SK-N-SH treated with all-trans-retinoic acid at 6 μM for 48 hours (cell line): ENCODE measurements around the gene LTBP2.

Source experiments
- ATAC-seq: fragments of 200-7000 bp; cut with Tn5 transposase; 3 replicates; pipeline ENCODE4 v1.9.1; 2020; ENCODE audit warnings: mild to moderate bottlenecking, moderate library complexity
- ARNTL ChIP-seq: fragments of 450-650 bp; formaldehyde crosslinking; IDR thresholded peaks from 2 replicates; pipeline ENCODE4 v1.5.0; 2020; ENCODE audit warnings: low read depth, mild to moderate bottlenecking, moderate library complexity, borderline replicate concordance
- BACH2 ChIP-seq: fragments of 250-450 bp; sonication (Bioruptor Pico); IDR thresholded peaks from 2 replicates; pipeline ENCODE4 v1.9.0; 2021; ENCODE audit warnings: mild to moderate bottlenecking, borderline replicate concordance
- CSDC2 ChIP-seq: fragments of 250-450 bp; sonication (Bioruptor Pico); IDR thresholded peaks from 2 replicates; pipeline ENCODE4 v1.5.0; 2020; ENCODE audit warnings: mild to moderate bottlenecking, moderate library complexity
- ESRRG ChIP-seq: fragments of 250-450 bp; sonication (Bioruptor Pico); IDR thresholded peaks from 2 replicates; pipeline ENCODE4 v1.6.1; 2021; ENCODE audit warnings: mild to moderate bottlenecking
- GLIS3 ChIP-seq: fragments of 250-450 bp; sonication (Bioruptor Pico); IDR thresholded peaks from 2 replicates; pipeline ENCODE4 v1.5.0; 2020; ENCODE audit warnings: mild to moderate bottlenecking, moderate library complexity
- ISL1 ChIP-seq: fragments of 250-450 bp; sonication (Bioruptor Pico); IDR thresholded peaks from 2 replicates; pipeline ENCODE4 v2.1.2; 2022; ENCODE audit warnings: mild to moderate bottlenecking, moderate library complexity
- RARB ChIP-seq: fragments of 250-450 bp; sonication (Bioruptor Pico); IDR thresholded peaks from 2 replicates; pipeline ENCODE4 v1.8.0; 2021; ENCODE audit warnings: mild to moderate bottlenecking, moderate library complexity
- SNAI2 ChIP-seq: fragments of 250-450 bp; sonication (Bioruptor Pico); IDR thresholded peaks from 2 replicates; pipeline ENCODE4 v1.5.0; 2020; ENCODE audit warnings: mild to moderate bottlenecking, moderate library complexity
- TCF4 ChIP-seq: fragments of 250-450 bp; sonication (Bioruptor Pico); IDR thresholded peaks from 2 replicates; pipeline ENCODE4 v1.8.0; 2021; ENCODE audit warnings: mild to moderate bottlenecking, moderate library complexity, borderline replicate concordance
- TOX ChIP-seq: fragments of 250-450 bp; sonication (Bioruptor Pico); IDR thresholded peaks from 2 replicates; pipeline ENCODE4 v1.8.0; 2021; ENCODE audit warnings: mild to moderate bottlenecking, moderate library complexity, borderline replicate concordance
- ZC3H10 ChIP-seq: fragments of 250-450 bp; sonication (Bioruptor Pico); IDR thresholded peaks from 2 replicates; pipeline ENCODE4 v1.5.1; 2021; ENCODE audit warnings: mild to moderate bottlenecking, moderate library complexity
- ZFP3 ChIP-seq: fragments of 250-450 bp; sonication (Bioruptor Pico); IDR thresholded peaks from 2 replicates; pipeline ENCODE4 v1.5.0; 2020; ENCODE audit warnings: mild to moderate bottlenecking, moderate library complexity
- ZFP30 ChIP-seq: fragments of 450-650 bp; formaldehyde crosslinking; IDR thresholded peaks from 2 replicates; pipeline ENCODE4 v1.5.0; 2022; ENCODE audit warnings: mild to moderate bottlenecking, moderate library complexity
- ZNF565 ChIP-seq: fragments of 450-650 bp; formaldehyde crosslinking; conservative IDR thresholded peaks from 2 replicates; pipeline ENCODE4 v1.5.0; 2020; ENCODE audit warnings: low read depth, mild to moderate bottlenecking, moderate library complexity
- ZNF70 ChIP-seq: fragments of 450-650 bp; formaldehyde crosslinking; IDR thresholded peaks from 2 replicates; pipeline ENCODE4 v1.5.0; 2020; ENCODE audit warnings: mild to moderate bottlenecking, moderate library complexity
- ZNF8 ChIP-seq: fragments of 450-650 bp; formaldehyde crosslinking; IDR thresholded peaks from 2 replicates; pipeline ENCODE4 v1.5.0; 2020; ENCODE audit warnings: mild to moderate bottlenecking, moderate library complexity
- TF ChIP-seq, protein P1 (sequence below): fragments of 250-450 bp; sonication (Bioruptor Pico); IDR thresholded peaks from 2 replicates; pipeline ENCODE4 v1.5.1; 2020; ENCODE audit warnings: low read depth, mild to moderate bottlenecking, moderate library complexity
- TF ChIP-seq, protein P2 (sequence below): fragments of 250-450 bp; sonication (Bioruptor Pico); IDR thresholded peaks from 2 replicates; pipeline ENCODE4 v1.8.0; 2020; ENCODE audit warnings: mild to moderate bottlenecking, moderate library complexity, borderline replicate concordance
- TF ChIP-seq, protein P3 (sequence below): fragments of 250-450 bp; sonication (Bioruptor Pico); IDR thresholded peaks from 2 replicates; pipeline ENCODE4 v1.5.1; 2021; ENCODE audit warnings: mild to moderate bottlenecking, moderate library complexity
- TF ChIP-seq, protein P4 (sequence below): fragments of 250-450 bp; sonication (Bioruptor Pico); IDR thresholded peaks from 2 replicates; pipeline ENCODE4 v1.5.0; 2020; ENCODE audit warnings: mild to moderate bottlenecking, moderate library complexity

LTBP2 gene

DNA sequence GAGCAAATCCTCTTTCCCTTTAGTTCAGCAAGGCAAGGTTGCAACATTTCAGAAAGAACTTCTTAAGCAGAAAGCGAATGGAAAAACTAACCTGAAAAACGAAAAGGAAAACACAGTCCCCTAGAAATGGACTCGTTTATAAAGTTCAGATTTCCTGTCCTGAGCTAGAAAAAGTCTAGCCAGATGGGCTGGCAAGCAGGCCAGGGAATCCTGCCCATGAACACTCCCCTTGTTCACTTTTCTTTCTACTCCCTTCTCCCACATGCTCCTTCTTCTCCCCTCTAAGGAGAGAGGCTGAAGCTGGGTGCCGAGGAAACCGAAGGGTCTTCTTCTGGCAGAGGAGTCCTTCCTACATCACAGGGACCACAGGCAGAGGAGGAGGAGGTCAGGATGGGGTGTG lies 27.1 kb downstream of the LTBP2 start (continued):
- TF ChIP-seq, protein P1, sequence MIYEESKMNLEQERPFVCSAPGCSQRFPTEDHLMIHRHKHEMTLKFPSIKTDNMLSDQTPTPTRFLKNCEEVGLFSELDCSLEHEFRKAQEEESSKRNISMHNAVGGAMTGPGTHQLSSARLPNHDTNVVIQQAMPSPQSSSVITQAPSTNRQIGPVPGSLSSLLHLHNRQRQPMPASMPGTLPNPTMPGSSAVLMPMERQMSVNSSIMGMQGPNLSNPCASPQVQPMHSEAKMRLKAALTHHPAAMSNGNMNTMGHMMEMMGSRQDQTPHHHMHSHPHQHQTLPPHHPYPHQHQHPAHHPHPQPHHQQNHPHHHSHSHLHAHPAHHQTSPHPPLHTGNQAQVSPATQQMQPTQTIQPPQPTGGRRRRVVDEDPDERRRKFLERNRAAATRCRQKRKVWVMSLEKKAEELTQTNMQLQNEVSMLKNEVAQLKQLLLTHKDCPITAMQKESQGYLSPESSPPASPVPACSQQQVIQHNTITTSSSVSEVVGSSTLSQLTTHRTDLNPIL (CRISPR knock-in tag) = no peak
- TF ChIP-seq, protein P2, sequence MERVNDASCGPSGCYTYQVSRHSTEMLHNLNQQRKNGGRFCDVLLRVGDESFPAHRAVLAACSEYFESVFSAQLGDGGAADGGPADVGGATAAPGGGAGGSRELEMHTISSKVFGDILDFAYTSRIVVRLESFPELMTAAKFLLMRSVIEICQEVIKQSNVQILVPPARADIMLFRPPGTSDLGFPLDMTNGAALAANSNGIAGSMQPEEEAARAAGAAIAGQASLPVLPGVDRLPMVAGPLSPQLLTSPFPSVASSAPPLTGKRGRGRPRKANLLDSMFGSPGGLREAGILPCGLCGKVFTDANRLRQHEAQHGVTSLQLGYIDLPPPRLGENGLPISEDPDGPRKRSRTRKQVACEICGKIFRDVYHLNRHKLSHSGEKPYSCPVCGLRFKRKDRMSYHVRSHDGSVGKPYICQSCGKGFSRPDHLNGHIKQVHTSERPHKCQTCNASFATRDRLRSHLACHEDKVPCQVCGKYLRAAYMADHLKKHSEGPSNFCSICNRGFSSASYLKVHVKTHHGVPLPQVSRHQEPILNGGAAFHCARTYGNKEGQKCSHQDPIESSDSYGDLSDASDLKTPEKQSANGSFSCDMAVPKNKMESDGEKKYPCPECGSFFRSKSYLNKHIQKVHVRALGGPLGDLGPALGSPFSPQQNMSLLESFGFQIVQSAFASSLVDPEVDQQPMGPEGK (CRISPR knock-in tag) = no peak
- no peak for TF ChIP-seq TOX (CRISPR knock-in tag)
- no peak for TF ChIP-seq ZNF565 (CRISPR knock-in tag)
- TF ChIP-seq ZFP3 = no peak
- TF ChIP-seq, protein P3, sequence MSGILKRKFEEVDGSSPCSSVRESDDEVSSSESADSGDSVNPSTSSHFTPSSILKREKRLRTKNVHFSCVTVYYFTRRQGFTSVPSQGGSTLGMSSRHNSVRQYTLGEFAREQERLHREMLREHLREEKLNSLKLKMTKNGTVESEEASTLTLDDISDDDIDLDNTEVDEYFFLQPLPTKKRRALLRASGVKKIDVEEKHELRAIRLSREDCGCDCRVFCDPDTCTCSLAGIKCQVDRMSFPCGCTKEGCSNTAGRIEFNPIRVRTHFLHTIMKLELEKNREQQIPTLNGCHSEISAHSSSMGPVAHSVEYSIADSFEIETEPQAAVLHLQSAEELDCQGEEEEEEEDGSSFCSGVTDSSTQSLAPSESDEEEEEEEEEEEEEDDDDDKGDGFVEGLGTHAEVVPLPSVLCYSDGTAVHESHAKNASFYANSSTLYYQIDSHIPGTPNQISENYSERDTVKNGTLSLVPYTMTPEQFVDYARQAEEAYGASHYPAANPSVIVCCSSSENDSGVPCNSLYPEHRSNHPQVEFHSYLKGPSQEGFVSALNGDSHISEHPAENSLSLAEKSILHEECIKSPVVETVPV (CRISPR knock-in tag) = no peak
- TF ChIP-seq ARNTL (CRISPR knock-in tag) = no peak
- no peak for TF ChIP-seq SNAI2 (CRISPR knock-in tag)
- no peak for TF ChIP-seq ZNF8 (CRISPR knock-in tag)
- TF ChIP-seq GLIS3 (CRISPR knock-in tag) = no peak
- TF ChIP-seq ZC3H10 = no peak
- TF ChIP-seq RARB (CRISPR knock-in tag) = no peak
- no peak for TF ChIP-seq CSDC2 (CRISPR knock-in tag)
- TF ChIP-seq BACH2 (CRISPR knock-in tag) = no peak

DNA sequence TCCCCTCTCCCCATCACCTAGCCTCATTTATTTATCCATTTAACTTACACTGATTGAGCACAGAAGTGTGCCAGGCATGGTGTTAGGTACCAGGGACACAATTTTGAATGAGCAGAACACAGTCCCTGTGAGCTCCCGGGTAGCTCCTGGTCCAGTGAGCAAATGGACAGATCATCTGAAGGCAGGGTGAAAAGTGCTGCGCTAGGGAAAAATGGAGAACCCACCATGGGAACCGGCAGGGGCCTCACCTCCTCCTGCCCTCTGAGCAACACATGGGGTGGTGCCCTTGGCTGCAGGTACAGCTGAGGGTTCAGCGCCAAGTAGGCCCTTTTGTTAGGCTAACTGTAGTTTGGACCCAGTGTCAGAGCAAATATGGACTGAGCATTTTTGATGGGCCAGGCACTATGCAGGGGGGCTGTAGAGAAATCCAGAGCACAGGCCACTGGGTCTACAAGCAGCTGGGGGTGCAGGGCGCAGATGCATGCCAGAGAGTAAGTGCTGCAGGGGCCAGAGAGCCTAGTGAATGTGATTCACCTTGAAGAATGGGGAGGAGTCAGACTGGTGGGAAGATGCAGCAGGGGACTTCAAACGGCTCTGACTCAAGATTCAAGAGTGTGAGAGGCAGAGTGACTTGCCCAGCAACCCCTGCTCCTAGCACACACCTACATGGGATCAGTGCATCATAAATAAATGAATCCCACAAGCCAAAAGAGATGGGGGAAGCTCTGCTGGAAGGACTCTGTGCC lies 28.2 kb downstream of the LTBP2 start:
- no peak for TF ChIP-seq ZFP30 (CRISPR knock-in tag)
- no peak for TF ChIP-seq ISL1 (CRISPR knock-in tag)
- TF ChIP-seq TCF4 (CRISPR knock-in tag) = no peak
- no peak for TF ChIP-seq ZC3H10
- TF ChIP-seq ZNF70 (CRISPR knock-in tag) = no peak
- TF ChIP-seq TOX (CRISPR knock-in tag) = no peak
- no peak for TF ChIP-seq ZFP3
- TF ChIP-seq, protein P4, sequence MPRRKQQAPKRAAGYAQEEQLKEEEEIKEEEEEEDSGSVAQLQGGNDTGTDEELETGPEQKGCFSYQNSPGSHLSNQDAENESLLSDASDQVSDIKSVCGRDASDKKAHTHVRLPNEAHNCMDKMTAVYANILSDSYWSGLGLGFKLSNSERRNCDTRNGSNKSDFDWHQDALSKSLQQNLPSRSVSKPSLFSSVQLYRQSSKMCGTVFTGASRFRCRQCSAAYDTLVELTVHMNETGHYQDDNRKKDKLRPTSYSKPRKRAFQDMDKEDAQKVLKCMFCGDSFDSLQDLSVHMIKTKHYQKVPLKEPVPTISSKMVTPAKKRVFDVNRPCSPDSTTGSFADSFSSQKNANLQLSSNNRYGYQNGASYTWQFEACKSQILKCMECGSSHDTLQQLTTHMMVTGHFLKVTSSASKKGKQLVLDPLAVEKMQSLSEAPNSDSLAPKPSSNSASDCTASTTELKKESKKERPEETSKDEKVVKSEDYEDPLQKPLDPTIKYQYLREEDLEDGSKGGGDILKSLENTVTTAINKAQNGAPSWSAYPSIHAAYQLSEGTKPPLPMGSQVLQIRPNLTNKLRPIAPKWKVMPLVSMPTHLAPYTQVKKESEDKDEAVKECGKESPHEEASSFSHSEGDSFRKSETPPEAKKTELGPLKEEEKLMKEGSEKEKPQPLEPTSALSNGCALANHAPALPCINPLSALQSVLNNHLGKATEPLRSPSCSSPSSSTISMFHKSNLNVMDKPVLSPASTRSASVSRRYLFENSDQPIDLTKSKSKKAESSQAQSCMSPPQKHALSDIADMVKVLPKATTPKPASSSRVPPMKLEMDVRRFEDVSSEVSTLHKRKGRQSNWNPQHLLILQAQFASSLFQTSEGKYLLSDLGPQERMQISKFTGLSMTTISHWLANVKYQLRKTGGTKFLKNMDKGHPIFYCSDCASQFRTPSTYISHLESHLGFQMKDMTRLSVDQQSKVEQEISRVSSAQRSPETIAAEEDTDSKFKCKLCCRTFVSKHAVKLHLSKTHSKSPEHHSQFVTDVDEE (CRISPR knock-in tag) = no peak
- no peak for TF ChIP-seq ZNF8 (CRISPR knock-in tag)
- no peak for TF ChIP-seq ZNF565 (CRISPR knock-in tag)
- no peak for TF ChIP-seq RARB (CRISPR knock-in tag)
- ATAC-seq = peak; percentile 64

DNA sequence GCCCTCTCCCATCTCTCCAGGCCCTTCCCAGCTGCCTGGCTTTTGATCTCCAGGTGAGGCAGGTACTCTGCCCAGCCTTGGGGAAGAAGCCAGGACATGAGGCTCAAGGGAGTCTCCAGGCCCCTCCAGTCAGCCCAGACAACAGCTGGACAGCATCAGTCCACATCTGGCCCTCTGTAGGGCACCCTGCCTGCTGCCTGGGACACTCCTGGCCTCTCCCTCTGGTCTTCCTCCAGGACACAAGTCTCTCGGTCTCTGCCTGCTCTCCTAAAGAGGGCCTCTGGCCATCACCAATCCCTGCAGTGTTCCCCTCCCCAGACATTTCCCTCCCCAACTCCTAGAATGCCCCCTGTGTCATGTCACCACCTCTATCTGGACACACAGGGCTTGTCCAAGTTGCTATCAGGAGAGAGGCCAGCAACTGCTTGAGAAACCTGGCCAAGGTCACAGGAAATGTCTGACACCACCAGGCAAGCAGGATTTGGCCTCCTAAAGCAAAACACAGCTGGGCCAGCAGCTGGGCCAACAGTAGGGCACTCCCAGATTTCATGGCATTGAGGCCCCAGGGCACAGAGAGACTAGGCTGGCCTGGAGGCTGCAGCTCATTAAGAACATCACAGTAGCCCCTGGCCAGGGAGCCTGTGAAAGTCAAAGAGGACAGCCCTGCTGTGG lies 29.0 kb downstream of the LTBP2 start:
- TF ChIP-seq ESRRG (CRISPR knock-in tag) (no peak), RARB (CRISPR knock-in tag) (no peak), ZC3H10 (no peak)
- TF ChIP-seq, protein P1 (CRISPR knock-in tag) = no peak
- ATAC-seq = no peak
